HG03342 (cell line): ENCODE results near the gene NPFFR2.
"Not testable (repeated sequence)": the region's sequence is repeated elsewhere in the genome, so short reads cannot be mapped to it uniquely, and the experiment has no call there.

ENCODE experiments used
- ATAC-seq: cut with Tn5 transposase; IDR thresholded peaks from one replicate; pipeline ENCODE4 v1.9.1; 2021; ENCODE audit warnings: mild to moderate bottlenecking, moderate library complexity; ENCODE audit not compliant: unreplicated experiment

NPFFR2 gene

DNA sequence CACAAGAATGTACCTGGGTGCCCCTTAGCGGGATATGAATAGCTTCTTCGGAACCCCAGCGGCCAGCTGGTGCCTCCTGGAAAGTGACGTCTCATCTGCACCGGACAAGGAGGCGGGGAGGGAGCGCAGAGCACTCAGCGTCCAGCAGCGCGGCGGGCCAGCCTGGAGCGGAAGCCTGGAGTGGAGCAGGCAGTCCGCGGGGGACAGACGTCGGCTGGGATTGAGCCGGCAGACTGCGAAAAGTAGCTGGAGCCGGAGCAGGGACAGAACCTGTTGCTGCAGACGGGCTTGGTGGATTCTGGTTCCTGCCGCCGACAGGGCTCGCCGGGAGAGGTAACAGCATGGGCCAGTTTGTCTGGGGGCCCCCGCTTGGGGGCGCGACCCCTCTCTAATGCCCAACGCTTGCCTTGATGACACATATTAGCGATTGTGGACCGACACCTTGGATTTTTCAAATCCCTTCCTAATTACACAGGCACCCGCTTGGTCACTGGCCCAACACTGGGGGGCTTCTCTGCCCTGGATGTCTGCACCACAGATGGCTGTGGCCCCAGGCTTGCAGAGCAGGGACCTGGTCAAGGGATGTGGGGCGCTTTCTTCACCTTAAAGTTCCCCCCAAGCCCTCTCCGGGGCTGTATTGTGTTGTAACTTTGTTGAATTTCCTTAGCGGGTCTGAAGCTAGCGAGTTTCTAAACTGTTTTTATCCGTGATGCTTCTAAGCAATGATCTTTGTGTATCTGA lies at the start of gene NPFFR2:
Gene NPFFR2, plus strand, starts transcription at position 133 of the 741 bp plus-strand sequence. CDS start 96,592 bp downstream, outside the sequence.
- ATAC-seq = no peak

DNA sequence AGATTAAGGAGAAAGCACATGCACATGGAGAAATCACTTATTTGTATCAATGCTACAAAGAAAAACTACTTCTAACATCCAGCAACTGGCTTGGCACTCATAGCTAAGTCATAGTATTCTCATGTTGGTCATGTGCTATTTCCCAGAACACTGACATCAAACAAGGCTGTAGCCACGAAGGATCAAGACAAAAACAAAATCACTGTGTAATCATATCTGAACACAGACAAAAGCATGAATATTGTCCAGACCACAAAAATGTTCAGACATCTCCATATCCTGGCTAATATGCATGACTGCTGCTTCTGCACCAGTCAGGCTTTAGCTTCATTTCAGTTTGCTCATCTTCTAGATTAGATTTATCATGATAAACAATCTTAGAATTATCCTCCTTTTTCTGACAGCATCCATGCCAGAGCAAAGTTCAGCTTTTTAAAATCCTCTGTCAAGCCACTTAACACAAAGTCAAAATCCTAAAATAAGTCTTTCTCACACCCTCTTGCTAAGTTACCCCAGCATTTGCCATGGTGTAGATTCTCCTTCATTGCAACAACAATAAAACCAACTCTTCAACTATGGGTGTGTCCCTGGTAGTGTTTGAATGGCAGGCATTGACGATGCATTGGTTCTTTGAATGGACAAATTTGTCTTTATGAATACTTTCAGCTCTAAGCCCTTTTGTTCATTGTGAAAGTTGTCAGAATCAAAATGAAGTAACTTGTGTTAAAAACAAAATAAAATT lies 39.1 kb upstream of the NPFFR2 start:
- ATAC-seq = no peak

DNA sequence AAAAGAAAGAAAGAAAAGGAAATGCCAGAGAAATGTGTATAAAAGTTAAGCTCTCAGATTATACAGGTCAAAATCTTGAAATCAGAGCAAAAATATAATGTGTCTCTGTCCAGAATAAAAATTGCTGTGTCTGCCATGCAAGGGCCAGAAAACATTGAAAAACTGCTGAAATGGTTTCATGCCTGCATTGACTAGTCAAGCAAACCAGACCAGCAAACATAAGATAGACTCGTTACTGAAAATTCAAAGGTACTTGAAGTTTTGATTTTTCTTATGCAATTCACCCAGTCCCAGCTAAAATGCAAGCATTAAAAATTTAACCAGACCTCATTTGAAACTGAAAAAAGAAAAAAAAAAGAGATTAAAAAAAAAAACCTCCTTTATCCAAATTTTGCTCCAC lies 37.2 kb upstream of the NPFFR2 start:
- ATAC-seq = no peak

DNA sequence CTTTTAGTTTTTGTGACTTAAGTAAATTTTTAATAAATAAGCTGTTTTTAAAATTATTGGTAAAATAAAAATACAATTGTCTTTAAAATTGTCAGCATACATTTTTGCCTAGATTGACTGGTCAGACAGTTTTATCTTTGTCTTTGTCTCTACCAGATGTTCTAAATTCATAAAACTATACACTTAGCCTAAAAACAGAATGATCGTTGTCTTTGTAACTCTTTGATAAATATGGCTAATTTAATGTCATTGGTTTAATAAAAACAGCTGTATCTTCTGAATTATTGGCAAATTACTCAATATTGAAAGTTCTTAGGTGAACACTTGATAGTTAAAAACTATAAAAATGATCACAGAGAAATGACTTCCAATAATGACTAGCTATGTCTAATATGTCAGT lies 36.5 kb upstream of the NPFFR2 start:
- no peak for ATAC-seq

DNA sequence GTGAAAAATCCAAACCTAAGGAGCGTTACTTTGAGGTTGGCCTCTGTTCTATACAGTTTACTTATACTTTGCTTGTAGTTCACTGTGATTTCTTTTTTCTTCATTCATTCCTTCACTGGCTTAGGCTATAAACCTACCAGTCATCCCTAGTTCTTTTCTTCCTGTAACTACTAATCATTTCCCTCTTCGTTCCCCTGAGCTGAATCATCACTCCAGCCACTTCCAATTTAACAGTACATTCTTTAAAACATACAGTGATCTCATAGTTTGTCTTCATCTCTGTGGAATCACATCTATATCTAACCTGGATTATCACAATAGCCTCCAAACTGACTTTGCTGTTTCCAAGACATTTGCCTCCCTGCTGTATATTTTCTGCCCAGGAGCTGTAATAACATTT lies 25.2 kb upstream of the NPFFR2 start:
- ATAC-seq = no peak

DNA sequence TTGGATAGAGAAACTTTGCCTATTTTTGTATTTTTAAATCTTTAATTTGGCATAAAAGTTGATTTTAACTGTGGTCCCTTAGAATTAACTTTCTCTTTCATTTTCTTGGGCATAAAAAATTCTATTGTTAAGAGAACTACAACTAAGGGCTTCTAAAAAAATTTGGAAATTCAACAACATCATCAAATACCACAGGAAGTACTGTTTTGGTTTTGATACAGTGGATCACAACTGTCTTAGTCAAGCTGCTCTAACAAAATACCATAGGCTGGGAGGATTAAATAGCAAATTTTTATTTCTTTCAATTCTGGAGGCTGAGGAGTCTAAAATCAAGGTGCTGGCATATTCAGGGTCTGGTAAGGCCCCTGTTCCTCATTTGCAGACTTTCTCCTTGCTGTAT lies 19.9 kb upstream of the NPFFR2 start:
- no peak for ATAC-seq

DNA sequence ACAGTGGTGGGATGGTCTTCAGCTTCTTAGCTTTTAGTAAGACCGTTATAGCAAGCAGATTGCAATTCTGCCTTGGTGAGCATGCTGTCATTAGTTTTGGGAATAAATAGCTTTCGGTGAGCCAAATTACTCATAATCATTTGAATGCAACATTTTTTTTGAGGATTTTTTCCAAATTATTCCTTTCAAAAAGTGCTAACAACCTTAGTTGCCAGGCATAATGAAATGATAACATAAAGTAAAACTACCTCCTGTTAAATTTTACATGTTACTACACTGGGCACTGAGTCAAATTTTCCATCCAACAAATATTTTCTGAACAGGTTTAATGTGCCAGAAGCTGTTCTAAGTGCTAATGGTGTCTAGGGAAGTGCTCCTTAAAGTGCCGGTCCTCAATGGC lies 15.8 kb upstream of the NPFFR2 start:
- ATAC-seq = no peak

DNA sequence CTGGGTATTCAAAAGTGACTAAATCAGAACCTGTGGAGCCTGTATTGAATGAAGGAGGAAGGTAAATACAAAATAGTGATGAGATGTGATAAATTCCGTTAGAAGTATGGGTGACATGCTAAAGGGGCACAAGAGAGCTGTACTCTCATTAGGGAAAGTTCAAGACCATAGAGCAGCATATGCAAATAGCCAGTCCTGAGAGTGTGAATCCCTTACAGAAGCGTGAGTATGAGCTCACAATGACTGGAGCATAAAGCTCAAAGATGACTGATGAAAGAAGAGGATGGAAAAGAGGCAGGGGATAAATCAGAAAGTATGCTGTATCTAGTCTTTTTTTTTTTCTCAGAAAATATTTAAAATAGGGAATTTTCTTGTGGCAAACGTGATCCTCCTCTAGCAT lies 12.1 kb upstream of the NPFFR2 start:
- no peak for ATAC-seq

DNA sequence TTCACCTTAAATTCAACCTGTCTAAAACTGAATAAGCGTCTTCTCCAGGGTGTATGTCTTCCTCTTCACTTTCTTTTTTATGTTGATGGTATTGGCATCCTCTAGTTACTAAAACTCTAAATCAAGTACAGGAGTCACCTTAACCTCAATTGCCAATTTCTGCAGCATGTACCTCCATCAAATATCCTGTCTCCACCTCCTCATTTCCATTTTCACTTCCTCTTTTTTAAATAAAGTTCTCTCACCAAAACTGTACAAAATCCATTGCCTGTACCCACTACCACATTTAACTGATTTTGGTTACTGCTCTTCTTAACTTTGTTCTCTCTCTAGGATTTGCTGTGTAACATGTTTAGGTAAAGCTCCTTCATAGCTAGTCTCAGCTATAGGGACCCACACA lies 9.2 kb upstream of the NPFFR2 start:
- peak; percentile 44 for ATAC-seq

DNA sequence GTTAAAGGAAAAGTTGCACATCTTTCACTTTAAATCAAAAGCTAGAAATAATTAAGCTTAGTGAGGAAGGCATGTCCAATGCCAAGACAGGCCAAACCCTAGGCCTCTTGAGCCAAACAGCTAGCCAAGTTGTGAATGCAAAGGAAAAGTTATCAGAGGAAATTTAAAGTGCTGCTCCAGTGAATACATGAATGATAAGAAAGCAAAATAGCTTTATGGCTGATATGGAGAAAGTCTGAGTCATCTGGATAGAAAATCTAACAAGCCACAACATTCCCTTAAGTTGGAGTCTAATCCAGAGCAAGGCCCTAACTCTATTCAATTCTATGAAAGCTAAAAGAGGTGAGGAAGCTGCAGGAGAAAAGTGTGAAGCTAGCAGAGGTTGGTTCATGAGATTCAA lies 23.8 kb downstream of the NPFFR2 start:
- no peak for ATAC-seq

DNA sequence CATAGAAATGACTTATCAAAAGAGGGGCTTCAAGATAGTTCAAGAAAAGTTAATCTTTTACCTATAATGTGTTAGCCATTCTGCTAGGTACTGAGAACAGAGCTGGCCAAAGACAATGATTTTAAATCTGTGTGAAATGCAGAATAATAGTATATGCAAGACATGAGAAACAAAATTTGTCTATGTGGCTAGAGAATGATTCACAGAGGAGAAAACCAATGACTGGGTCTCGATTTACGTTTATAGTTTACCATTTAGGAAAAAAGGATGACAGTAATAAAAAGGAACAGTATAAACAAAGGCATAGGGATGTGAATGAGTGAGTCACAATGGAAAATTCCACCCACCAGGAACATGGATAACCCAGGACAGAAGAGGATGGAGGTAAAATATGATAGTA lies 31.9 kb downstream of the NPFFR2 start:
- ATAC-seq = no peak

DNA sequence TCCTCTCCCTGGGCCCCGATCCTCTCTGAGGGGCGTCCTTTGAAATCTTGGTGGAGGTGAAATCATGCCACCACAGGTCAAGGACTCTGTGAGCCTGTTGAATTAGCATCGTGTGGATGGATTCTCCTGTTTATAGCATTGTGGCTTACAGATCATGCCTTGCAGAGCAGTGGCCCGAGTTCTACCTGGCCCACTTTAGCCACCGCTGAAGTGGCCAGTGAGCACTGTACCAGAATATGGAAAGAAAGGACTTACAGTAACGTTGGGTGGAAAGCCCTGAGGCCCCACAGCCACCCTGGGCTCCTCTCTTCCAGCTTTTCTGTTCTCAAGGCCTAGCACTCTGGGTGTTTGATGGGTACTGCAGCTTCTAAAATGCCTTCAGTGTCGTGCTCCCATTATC lies 35.3 kb downstream of the NPFFR2 start:
- ATAC-seq = no peak

DNA sequence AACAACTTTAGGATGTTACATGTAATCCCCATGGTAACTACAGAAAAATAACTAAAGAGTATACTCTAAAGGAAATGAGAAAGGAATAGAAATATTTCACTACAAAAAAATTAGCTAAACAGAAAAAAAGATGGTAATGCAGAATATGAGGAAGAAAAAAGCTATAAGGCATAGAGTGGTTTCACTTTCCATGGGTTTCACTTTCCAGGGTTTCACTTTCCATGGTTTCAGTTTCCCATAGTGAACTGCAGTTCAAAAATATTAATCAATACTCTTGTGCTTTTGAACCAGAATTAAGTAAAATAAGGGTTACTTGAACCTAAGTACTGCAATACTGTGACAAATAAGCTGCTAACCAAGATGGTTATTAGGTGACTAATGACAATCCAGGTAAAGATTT lies 42.0 kb downstream of the NPFFR2 start:
- no peak for ATAC-seq

DNA sequence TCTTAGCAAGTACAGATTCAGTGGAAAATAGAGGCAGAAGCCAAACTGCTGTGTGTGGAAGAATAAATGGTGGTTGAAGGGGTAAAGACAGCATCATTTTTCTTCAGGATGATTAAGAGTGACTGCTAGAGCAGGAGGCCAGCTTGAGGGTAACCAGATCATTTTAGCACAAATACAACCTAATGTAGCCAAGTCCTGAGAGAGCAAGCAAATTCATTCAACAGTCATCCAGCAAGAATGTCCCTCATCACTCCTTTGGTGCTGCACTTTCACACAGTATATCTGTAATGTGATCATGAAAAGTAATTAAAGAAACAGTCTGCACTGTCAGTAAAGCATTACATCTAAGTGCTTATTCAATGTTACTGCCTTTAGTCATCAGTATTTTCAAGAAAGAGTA lies 44.8 kb downstream of the NPFFR2 start:
- no peak for ATAC-seq

DNA sequence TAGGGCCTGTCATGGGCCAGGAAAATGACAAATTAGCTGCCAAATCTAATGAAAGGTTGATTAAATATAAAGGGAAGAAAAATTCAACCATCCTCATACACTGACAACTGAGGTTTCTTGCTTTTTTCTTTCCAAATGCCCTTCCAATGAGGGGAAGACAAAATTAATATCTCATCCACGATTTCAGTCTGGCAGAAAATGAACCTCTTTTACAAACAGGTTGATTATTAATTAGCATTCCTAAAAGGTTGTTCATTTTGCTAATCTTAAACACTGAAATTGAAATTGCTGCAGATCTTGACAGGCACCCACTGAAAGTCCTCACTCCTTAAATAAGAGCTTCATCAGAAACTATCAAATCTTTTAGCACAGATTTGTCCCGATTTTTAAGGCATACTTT lies 45.5 kb downstream of the NPFFR2 start:
- ATAC-seq = no peak

DNA sequence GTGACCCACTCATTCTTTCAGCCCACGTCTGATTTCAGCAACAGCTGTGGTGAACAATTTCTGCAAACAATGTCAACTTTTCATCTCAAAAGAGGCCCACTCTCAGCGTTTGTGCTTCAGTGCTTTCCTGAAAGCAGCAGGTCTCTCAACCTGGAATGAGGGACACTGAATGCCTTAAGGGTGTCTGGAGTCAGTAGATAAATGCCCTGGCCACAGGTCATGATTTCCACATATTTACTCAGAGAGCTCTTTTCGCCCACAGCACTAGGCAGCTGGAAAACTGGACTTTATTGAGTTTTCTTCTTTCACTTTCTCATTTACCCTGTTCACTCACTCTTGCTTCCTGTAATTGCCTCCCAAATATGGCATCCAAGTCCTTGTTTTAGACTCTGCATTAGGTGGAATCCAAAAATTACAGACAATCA lies 52.8 kb downstream of the NPFFR2 start:
- ATAC-seq = peak; percentile 91

DNA sequence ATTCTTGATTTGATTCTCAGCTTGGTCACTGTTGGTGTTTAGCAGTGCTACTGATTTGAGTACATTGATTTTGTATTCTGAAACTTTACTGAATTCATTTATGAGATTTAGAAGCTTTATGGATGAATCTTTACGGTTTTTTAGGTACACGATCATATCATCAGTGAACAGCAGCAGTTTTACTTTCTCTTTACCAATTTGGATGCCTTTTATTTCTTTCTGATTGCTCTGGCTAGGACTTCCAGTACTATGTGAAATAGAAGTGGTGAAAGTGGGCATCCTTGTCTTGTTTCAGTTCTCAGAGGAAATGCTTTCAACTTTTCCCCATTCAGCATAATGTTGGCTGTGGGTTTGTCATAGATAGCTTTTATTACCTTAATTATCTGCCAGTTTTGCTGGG lies 58.8 kb downstream of the NPFFR2 start:
- ATAC-seq = not testable (repeated sequence)

DNA sequence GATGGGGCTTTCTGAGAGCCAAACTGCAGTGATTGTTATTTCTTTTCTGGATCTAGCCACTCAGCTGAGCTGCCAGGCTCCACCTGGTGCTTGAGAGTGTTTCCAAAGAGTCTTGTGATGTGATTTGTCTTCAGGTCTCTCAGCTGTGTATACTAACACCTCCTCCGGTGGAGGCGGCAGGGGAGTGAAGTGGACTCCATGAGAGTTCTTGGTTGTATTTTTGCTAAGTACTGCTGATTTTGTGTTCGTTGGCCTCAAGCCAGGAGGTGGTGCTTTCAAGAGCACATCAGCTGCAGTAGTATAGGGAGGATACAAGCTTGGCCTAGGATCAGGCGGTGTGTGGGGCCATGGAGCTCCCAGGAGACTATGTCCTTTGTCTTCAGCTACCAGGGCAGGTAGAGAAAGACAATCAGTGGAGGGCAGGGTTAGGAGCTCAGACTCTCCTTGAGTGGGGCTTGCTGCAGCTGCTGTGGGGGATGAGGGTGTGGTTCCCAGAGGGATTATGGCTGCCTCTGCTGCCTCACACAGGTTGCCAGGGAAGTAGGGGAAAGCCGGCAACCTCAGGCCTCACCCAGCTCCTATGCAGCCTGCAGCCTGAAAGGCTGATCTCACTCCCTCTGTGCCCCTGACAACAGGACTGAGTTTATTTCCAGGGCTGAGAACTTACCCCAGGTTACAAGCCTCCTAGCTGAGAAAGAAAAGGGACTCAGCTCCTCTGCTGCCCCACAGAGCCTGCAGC lies 62.4 kb downstream of the NPFFR2 start:
- no peak for ATAC-seq

DNA sequence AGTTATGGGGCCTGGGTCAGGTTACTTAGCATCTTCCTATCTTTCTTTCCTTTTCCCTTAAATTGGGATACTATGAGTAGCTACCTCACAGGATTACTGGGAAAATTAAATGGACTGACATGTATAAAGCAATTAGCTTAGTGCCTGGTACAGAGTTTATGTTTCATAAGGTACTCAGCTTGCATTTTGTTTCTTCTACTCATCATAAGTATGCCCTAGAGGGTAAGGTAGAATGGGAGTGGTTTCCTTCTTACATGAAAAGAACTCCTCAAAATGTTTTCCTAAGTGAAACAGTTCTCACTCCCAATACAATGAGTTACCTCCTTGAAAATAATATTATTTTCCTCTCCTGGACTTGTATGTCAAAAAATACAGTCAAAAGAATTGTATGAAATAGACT lies 75.7 kb downstream of the NPFFR2 start:
- no peak for ATAC-seq

DNA sequence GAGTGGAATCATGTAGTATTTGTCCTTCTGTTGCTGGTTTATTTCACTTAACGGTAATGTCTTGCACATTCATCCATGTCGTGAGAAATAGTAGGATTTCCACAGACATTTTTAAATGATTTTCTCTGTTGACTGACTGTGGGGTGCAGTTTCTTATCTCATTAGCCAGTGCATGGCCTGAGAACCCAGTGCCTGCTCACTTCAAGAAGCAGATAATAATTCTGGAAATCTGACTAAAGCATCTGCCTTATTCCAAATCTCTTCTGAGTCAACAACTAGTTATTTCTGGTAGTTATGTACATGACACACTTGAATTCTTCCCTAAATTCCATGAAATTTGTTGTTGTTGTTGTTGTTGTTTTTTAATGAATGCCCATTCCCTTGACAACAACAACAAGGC lies 77.6 kb downstream of the NPFFR2 start:
- no peak for ATAC-seq

DNA sequence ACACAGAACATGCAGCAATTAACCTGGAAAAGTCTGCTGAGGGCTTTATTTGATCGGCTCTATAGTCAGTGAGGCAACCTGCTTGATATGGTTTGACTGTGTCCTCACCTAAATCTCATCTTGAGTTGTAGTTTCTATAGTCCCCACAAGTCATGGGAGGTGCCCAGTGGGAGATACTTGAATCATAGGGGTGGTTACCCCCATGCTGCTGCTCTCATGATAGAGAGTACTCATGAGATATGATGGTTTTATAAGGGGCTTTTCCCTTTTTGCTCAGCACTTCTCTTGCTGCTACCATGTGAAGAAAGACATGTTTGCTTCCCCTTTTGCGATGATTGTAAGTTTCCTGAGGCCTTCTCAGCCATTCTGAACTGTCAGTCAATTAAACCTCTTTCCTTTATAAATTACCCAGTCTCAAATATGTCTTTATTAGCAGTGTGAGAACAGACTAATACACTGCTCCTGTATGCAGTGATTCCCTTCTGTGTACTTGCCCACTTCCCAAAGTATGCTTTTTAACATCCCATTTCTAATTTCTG lies 78.2 kb downstream of the NPFFR2 start:
- no peak for ATAC-seq

DNA sequence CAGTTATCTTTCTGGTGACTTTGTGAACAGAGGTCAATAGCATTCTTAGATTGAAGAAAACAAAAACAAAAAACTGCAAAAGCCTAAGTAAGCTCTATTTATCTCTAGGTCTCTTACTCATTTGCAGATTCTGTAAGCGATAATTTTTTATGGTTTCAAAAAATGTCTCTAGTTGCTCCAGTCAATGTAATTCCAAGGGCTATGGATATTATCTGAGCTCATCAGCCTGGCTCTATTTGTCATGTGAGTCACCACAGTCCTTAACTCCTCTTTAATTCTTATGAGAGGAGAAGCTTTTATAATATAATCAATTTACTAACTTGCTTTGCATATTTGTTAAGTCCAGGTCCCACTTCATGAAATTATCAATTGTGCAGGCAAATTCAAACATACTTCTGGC lies 79.1 kb downstream of the NPFFR2 start:
- no peak for ATAC-seq
